Measurements from ENCODE around the gene PDLIM7.

GRCh38 chr5:177471610-177472356 is 25.6 kb downstream of the PDLIM7 start:
- no peak for TF ChIP-seq CTCF (IDR thresholded peaks at IDR 0.05; ENCODE audit: low read length)
- TF ChIP-seq EZH2 (optimal IDR thresholded peaks at IDR 0.05; ENCODE audit: low read depth, low read length) = no peak
- TF ChIP-seq EZH2phosphoT487 (IDR thresholded peaks at IDR 0.05; ENCODE audit: low read length) = no peak

Measured in MM.1S (cell line).